IPS-18a (cell line): ENCODE data around the gene NEDD4L.

ENCODE experiments used
- H3K27ac ChIP-seq: one replicate; pipeline ENCODE4 v1.5.1; 2013; ENCODE audit warnings: low read length
- H3K27me3 ChIP-seq: one replicate; pipeline ENCODE4 v1.6.1; 2013; ENCODE audit warnings: mild to moderate bottlenecking, low read length; ENCODE audit not compliant: control insufficient read depth, insufficient read depth
- H3K36me3 ChIP-seq: one replicate; pipeline ENCODE4 v1.6.1; 2013; ENCODE audit warnings: low read depth, low read length; ENCODE audit not compliant: control insufficient read depth
- H3K4me1 ChIP-seq: one replicate; pipeline ENCODE4 v1.6.1; 2013; ENCODE audit warnings: low read depth, low read length; ENCODE audit not compliant: control insufficient read depth
- H3K4me3 ChIP-seq: one replicate; pipeline ENCODE4 v1.5.1; 2013; ENCODE audit warnings: low read length
- H3K9ac ChIP-seq: one replicate; pipeline ENCODE4 v1.6.1; 2013; ENCODE audit warnings: mild to moderate bottlenecking, low read length, moderate library complexity
- H3K9me3 ChIP-seq: one replicate; pipeline ENCODE4 v1.6.1; 2013; ENCODE audit warnings: low read depth, low read length; ENCODE audit not compliant: control insufficient read depth

The NEDD4L gene

GRCh38 chr18:58056852-58057251, 12.8 kb downstream of the NEDD4L start:
- Histone ChIP-seq H3K27me3 (no peaks in the 10 kb centered on the region), H3K36me3 (no peaks in the 10 kb centered on the region), H3K27ac (no peak overlapping the region), H3K9ac (no peak overlapping the region), H3K9me3 (no peaks in the 10 kb centered on the region), H3K4me3 (no peak overlapping the region), H3K4me1 (peaks cover 11% of the 10 kb centered on the region)

DNA sequence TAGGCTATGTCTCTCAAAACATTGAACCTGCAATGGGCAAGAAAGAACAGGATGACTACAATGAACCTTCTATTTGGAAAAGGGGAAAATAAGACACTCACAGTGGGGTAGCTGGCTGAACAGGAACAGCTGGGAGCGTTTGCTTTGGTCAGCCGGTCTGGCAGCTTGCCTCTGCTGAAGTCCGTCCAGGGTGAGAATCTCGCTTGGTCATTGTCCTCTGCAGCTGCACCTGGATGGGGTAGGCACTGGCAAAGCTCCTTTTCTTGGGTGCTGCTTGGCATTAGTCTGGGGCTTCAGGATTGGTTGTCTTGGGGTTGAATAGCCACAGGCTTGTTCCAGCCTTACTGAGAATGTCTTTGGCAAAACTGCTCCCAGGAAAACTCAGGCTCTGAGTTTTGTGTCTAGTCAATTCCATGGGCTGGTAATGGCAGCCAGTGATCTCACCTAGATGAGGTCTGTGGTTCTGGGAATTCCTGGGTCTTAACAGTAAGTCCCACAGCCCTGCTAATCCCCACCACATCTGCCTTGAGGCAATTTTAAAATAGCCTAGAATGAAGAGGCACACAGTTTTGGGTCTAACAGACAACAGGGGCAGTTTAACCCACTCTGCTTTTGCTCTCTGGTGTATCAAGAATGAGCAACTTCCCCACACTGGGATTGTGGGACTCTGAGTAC, 13.4 kb downstream of the NEDD4L start:
- H3K9ac ChIP-seq, result no peak overlapping the region
- H3K4me3 ChIP-seq, result no peak overlapping the region
- no peaks in the 10 kb centered on the region for H3K36me3 ChIP-seq
- no peak overlapping the region for H3K27ac ChIP-seq
- no peaks in the 10 kb centered on the region for H3K27me3 ChIP-seq
- no peaks in the 10 kb centered on the region for H3K9me3 ChIP-seq
- peaks cover 11% of the 10 kb centered on the region for H3K4me1 ChIP-seq

- H3K4me3 ChIP-seq, result no peak overlapping the region
- peaks cover 10% of the 10 kb centered on the region for H3K4me1 ChIP-seq
- H3K36me3 ChIP-seq, result no peaks in the 10 kb centered on the region
- no peak overlapping the region for H3K27ac ChIP-seq
- no peak overlapping the region for H3K9ac ChIP-seq
- H3K27me3 ChIP-seq, result no peaks in the 10 kb centered on the region
- no peaks in the 10 kb centered on the region for H3K9me3 ChIP-seq
Measured at GRCh38 chr18:58058720-58059119, 14.7 kb downstream of the NEDD4L start.

DNA sequence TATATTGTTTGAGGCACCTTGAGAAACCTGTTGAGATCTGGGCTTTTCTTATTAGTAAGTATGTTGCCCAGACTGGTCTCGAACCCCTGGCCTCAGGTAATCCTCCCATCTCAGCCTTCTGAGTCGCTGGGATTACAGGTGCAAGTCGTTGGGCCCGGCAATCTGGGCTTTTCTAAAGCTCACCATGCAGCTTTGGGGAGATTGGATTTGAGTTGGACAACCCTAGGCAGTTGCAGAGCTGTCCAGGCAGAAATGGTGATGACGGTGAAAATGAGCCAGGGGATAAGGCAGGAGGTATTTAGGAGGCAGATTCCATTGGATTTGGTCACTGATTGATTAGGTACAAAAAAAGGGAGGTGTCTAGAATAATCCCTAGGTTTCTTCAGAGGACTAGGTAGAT, 16.2 kb downstream of the NEDD4L start:
- Histone ChIP-seq H3K4me3 (no peak overlapping the region), H3K9me3 (no peaks in the 10 kb centered on the region), H3K4me1 (no peaks in the 10 kb centered on the region), H3K27me3 (no peaks in the 10 kb centered on the region), H3K27ac (no peak overlapping the region), H3K36me3 (no peaks in the 10 kb centered on the region), H3K9ac (no peak overlapping the region)

DNA sequence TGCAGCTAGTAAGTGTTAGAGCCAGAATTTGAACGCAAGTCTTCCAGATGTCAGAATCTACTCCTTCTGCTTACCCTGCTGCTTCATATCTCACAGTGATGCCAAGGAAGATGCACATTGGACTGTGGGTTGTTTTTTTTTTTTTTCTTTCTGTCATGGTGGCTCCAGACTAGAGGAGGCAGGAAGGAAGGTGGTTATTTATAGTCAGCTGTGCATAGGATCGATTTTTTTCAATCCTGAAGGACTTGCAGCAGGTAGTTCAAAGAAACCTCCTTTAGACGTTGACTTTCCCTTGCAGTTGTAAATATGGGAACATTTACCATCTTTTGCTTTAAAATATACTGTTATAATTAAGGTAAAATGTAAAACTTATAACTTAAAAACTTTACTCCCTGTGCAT, 17.3 kb downstream of the NEDD4L start:
- Histone ChIP-seq H3K4me1 (no peaks in the 10 kb centered on the region), H3K27ac (no peak overlapping the region), H3K36me3 (no peaks in the 10 kb centered on the region), H3K4me3 (no peak overlapping the region), H3K9me3 (no peaks in the 10 kb centered on the region), H3K9ac (no peak overlapping the region), H3K27me3 (no peaks in the 10 kb centered on the region)

DNA sequence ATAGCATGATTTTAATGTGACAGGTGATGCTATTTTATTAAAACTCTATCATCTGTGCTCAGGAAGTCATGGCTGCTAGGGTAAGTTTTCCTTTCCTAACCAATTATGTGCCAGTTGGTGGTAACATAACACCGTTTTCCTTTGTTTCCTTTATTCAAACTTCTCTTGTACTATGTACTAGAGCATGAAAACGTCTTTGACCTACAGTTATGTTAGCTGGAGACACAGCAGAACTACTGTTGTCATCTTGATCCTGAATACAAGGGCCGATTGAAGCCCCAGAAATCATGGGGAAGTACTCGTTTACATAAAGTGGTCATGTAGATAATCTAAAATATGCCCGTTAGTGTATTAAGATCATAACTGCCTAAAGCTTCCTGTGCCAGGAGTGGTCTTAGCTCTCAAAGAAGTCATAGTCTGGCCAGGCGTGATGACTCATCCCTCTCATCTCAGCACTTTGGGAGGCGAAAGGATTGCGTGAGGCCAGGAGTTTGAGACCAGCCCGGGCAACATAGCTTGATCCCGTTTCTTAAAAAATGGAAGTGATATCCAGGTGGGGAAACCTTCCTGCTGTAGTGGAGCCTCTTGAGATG, 20.5 kb downstream of the NEDD4L start:
- no peak overlapping the region for H3K9ac ChIP-seq
- H3K4me3 ChIP-seq, result no peak overlapping the region
- H3K27ac ChIP-seq, result no peak overlapping the region
- no peaks in the 10 kb centered on the region for H3K27me3 ChIP-seq
- peaks cover 5% of the 10 kb centered on the region for H3K4me1 ChIP-seq
- H3K36me3 ChIP-seq, result no peaks in the 10 kb centered on the region
- H3K9me3 ChIP-seq, result no peaks in the 10 kb centered on the region

DNA sequence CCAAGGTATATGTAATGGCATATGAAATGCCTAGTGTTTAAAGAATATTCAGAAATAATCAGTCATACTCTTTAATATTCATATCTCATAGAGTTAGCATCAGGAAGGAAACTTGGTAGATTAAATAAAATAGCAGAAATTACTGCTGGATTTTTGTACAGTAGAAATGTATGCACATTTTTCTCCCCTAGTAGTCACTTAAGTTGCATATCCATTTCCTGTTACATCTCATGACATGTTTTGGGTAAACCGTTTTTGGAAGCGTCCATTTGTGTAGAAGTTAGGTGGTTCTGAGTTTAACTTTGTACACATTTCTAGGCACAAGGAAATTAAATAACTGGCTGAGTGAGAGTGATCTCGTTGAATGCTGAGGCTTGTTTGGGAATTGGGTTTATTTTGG, 21.9 kb downstream of the NEDD4L start:
- no peaks in the 10 kb centered on the region for H3K9me3 ChIP-seq
- H3K4me1 ChIP-seq, result peaks cover 10% of the 10 kb centered on the region
- H3K9ac ChIP-seq, result no peak overlapping the region

DNA sequence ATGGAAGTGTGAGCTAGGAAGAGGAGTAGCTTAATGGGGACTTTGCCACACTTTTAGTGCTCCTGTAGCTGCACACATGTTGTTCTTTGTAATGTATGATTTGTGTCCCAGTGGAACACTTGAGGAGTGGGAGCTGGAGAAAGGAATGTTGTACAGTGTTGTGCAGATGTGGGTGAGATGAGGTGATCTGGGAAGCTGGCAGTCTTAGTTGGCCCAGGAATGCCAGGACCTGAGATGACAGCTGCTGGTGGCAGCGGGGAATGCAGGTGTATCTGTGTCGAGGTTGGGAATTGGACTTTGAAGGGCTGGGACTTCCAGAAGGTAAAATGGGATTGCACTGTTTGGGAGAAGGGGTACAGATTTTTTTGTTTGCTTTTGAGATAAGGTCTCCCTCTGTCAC, 23.6 kb downstream of the NEDD4L start:
- peaks cover 10% of the 10 kb centered on the region for H3K4me1 ChIP-seq
- no peak overlapping the region for H3K27ac ChIP-seq
- no peaks in the 10 kb centered on the region for H3K36me3 ChIP-seq
- H3K9me3 ChIP-seq, result no peaks in the 10 kb centered on the region
- no peaks in the 10 kb centered on the region for H3K27me3 ChIP-seq
- H3K9ac ChIP-seq, result no peak overlapping the region
- no peak overlapping the region for H3K4me3 ChIP-seq

More for the DNA sequence above, 21.9 kb downstream of the NEDD4L start:
- H3K36me3 ChIP-seq, result no peaks in the 10 kb centered on the region
- no peaks in the 10 kb centered on the region for H3K27me3 ChIP-seq
- H3K4me3 ChIP-seq, result no peak overlapping the region
- no peak overlapping the region for H3K27ac ChIP-seq

GRCh38 chr18:58069099-58069498, 25.1 kb downstream of the NEDD4L start:
- H3K27ac ChIP-seq, result no peak overlapping the region
- no peaks in the 10 kb centered on the region for H3K9me3 ChIP-seq
- no peak overlapping the region for H3K9ac ChIP-seq
- H3K4me3 ChIP-seq, result no peak overlapping the region
- H3K36me3 ChIP-seq, result no peaks in the 10 kb centered on the region
- no peaks in the 10 kb centered on the region for H3K27me3 ChIP-seq
- H3K4me1 ChIP-seq, result peaks cover 10% of the 10 kb centered on the region

GRCh38 chr18:58069721-58070292, 25.8 kb downstream of the NEDD4L start:
- Histone ChIP-seq H3K27me3 (no peaks in the 10 kb centered on the region), H3K27ac (peak overlapping the region; percentile 1), H3K9ac (no peak overlapping the region), H3K36me3 (no peaks in the 10 kb centered on the region), H3K4me1 (peaks cover 10% of the 10 kb centered on the region), H3K4me3 (no peak overlapping the region), H3K9me3 (no peaks in the 10 kb centered on the region)

DNA sequence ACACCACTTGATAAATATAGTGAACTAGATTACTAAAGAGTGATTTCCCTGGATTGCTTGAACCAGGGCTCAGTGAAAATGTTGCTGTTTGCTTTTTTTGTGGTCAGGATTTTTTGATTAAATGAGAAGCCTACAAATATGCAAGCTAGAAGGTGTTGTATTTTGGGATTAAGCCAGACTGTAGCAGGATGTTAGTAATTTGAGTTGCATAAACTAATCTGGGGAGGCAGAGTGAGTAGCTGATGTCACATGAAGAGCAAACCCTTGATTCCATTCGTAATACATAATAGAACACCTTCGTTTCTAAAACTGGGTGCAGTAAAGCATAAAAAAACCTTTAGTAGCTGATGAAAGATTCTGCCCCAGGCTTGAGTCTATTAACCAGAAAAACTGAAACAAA, 32.0 kb downstream of the NEDD4L start:
- Histone ChIP-seq H3K4me3 (no peak overlapping the region), H3K4me1 (no peaks in the 10 kb centered on the region), H3K36me3 (no peaks in the 10 kb centered on the region), H3K27me3 (no peaks in the 10 kb centered on the region), H3K9me3 (no peaks in the 10 kb centered on the region), H3K9ac (no peak overlapping the region), H3K27ac (no peak overlapping the region)

DNA sequence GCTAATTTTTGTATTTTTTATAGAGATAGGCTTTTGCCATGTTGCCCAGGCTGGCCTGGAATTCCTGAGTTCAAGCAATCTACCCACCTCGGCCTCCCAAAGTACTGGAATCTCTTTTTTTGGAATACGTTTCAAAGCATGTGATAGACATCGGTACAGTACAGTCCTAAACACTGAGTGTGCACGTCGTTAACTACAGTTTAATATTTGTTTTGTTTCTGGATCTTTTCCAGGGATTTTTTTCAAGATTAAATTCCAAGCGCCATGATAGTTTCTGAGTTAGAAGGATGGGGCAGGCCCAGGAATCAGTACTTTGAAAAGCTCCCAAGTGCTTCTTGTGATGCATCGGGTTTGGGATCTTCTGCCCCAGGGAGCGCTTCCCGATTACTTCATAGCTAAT, 33.3 kb downstream of the NEDD4L start:
- H3K9ac ChIP-seq, result no peak overlapping the region
- no peaks in the 10 kb centered on the region for H3K9me3 ChIP-seq
- no peaks in the 10 kb centered on the region for H3K4me1 ChIP-seq
- no peaks in the 10 kb centered on the region for H3K27me3 ChIP-seq
- H3K4me3 ChIP-seq, result no peak overlapping the region
- H3K27ac ChIP-seq, result no peak overlapping the region
- no peaks in the 10 kb centered on the region for H3K36me3 ChIP-seq
